Sciatic nerve (tissue), 2 donors: Measurements from ENCODE around the gene CD99L2. TPM values are rescaled to one million over a fixed set of nuclear protein-coding genes. Genes with fewer than 3 reads are reported as not detected.
A peak's percentile ranks its signal among the peaks of the same experiment; 100 is the strongest.

Source experiments
- ATAC-seq: fragments of 200-7000 bp; cut with Tn5 transposase; one replicate; pipeline ENCODE4 v1.9.1; 2020; ENCODE audit warnings: mild to moderate bottlenecking, moderate library complexity
- DNase-seq: peaks from one replicate; pipeline ENCODE4 v3.0.0-alpha.2; 2020; ENCODE audit warnings: low spot score
- intact Hi-C: fragments of 100-400 bp; cut with DNase I; formaldehyde crosslinking; loops from one replicate; pipeline ENCODE4 v1.14.2; 2022
- total RNA-seq: library from RNA; stranded (reverse); fragmentation: NEBNext Ultra II Directional; extraction: Animal tissue kit (Norgen Biotek cat#: 25700); gene quantifications from one replicate; pipeline ENCODE4 v1.2.1, GENCODE V29; 2021
- donor health status: DM: no; HTN: no; CAD: no.
- donor health status: DM: no; HTN: no; CAD: no.

CD99L2 gene, protein sequence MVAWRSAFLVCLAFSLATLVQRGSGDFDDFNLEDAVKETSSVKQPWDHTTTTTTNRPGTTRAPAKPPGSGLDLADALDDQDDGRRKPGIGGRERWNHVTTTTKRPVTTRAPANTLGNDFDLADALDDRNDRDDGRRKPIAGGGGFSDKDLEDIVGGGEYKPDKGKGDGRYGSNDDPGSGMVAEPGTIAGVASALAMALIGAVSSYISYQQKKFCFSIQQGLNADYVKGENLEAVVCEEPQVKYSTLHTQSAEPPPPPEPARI
- total RNA-seq, result 108 TPM

DNA sequence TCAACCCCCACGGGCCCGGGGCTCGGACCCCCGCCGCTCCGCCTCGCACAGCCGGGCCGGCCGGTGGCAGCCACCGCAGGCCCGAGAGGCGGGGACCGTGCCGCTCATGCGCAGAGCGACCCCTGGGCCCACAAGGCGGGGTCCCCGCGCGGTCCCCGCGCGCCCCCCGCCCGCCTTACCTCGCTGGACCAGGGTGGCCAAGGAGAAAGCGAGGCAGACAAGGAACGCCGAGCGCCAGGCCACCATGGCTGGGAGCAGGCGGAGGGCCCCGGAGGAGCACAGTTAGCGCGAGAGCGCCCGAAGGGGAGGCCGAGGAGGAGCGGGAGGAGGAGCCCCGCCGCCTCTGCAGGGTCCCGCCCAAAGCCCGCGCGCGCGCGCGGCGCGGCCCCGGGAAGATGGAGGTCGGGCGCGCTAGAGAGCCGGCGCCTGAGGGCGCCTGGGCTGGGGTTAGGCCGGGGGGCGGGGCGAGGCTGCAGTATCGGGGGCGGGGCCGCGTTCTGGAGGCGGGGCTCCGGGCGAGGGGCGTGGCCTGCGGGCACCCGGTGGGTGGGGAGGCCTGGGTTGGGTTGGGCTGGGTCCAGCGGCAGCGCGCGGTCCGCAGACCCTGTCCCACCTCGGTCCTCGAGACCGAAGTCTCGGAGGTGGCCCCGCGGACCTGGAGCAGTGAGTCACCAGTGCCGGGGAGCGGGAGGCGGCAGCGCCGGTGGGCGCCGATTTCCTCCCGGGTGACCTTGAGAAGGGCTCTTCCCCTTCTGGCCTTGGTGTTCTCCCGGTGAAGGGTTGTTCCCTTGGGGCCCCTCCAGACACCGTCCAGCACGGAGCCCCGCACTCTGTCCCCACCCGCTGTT lies at the start of gene CD99L2:
TSS of gene CD99L2 (minus strand) at position 326 of the 848 bp plus-strand sequence. CDS start at position 246, 80 bp downstream.
- peak; percentile 91 for DNase-seq
- intact Hi-C loops, result no loop called here

DNA sequence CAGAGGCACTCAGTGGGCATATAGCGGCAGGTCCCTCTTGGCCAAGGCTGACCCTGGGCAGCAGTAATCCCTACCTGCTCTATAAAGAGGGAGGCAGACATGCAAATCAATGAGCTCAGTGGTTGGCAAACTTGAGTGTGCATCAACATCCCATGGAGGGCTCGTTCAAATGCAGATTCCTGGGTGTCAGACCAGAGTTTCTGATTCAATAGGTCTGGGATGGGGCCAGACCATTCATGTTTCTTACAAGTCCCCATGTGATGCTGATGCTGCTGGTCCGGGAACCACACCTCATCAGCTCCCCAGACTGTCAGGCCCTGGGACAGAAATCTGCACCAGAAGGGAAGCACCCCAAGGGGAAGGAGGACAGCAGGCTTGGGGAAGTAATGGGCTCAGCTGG lies 45.8 kb upstream of the CD99L2 start:
- intact Hi-C loops, result no loop called here
- DNase-seq (no peak), ATAC-seq (no peak)

More for the DNA sequence above, at the start of gene CD99L2:
- ATAC-seq, result peak; percentile 98

DNA sequence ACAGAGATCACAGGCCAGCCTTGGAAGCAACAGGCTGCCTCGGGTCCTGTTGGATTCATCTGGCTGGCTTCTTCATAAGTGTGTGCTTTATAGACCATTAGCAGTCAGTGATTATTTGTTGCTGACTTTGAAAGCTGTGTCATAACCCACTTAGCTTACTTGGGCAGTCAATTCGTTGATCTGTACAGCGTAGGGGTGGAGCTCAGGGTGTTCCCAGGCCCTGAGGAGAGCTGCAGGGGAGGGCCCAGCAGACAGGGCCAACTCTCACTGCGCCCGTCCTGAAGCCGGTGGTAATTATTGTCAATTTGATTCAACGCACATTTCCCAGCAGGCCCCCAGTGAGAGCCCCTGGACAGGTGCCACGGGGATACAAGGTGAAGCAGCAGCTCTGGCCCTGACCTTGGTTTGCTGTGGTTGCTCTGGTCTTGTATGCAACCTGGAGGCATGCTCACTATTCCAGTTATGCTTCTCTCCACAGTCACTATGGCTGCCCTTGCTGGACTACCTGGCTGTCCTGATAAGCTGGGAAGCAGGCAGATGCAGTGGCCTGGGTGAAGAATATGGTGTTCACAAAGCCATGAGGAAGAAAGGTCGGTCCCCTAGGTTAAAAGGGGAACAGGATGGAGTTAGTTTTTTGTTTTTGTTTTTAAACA lies 44.6 kb upstream of the CD99L2 start:
- intact Hi-C loops, result no loop called here
- DNase-seq, result no peak
- ATAC-seq, result no peak

DNA sequence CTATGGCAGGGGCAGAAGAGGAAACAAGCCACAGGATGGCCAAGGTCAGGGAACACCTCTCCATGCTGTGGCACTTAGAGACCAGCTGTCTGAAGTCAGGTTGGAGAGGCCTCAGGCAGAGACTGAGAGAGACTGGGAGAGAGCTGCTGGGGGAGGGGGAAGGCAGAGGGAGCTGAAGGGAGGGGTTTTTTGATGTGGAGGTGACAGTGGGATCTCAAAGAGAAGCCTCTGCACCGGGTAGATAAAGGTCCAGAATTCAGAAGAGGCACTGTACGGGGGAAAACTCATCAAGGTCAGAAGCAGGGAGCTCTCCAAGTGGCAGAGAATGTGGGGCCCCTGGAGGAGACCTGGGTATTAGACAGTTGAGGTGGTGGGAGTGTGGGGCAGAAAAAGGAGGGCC lies 43.1 kb upstream of the CD99L2 start:
- DNase-seq, result no peak
- no peak for ATAC-seq
- intact Hi-C loops, result no loop called here

GRCh38 chrX:150940844-150941495 lies 42.5 kb upstream of the CD99L2 start:
- DNase-seq (no peak), ATAC-seq (no peak)
- intact Hi-C loops, result no loop called here

GRCh38 chrX:150936556-150936955 lies 38.1 kb upstream of the CD99L2 start:
- ATAC-seq, result no peak
- DNase-seq, result no peak
- intact Hi-C loops, result no loop called here

GRCh38 chrX:150935467-150935866 lies 37.0 kb upstream of the CD99L2 start:
- no peak for DNase-seq
- intact Hi-C loops, result no loop called here
- ATAC-seq, result no peak

- ATAC-seq (no peak), DNase-seq (no peak)
- intact Hi-C loops, result no loop called here
These were observed 36.0 kb upstream of the CD99L2 start for GRCh38 chrX:150934453-150934852.

DNA sequence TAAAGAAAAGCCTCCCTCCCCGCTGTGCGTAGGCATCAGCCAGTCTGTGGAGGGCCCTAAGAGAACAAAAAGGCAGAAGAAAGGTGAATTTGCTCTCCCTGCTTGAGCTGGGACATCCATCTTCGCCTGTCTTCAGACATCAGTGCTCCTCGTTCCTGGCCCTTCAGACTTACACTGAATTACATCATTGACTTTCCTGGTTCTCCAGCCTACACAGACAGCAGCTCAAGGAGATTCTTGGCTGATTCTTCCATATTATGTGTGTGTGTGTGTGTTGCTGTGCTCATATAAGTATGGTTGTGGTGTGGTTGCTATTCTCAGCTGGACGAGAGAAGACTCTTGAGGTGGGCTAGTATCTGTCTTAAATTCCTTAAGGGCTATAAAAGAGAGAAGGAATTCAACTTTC lies 35.5 kb upstream of the CD99L2 start:
- intact Hi-C loops, result no loop called here
- DNase-seq (no peak), ATAC-seq (no peak)

- ATAC-seq (no peak), DNase-seq (no peak)
- intact Hi-C loops, result no loop called here
These were observed 30.6 kb upstream of the CD99L2 start for GRCh38 chrX:150929058-150929457.

GRCh38 chrX:150926791-150927190 lies 28.3 kb upstream of the CD99L2 start:
- no peak for DNase-seq
- intact Hi-C loops, result no loop called here
- ATAC-seq, result no peak

DNA sequence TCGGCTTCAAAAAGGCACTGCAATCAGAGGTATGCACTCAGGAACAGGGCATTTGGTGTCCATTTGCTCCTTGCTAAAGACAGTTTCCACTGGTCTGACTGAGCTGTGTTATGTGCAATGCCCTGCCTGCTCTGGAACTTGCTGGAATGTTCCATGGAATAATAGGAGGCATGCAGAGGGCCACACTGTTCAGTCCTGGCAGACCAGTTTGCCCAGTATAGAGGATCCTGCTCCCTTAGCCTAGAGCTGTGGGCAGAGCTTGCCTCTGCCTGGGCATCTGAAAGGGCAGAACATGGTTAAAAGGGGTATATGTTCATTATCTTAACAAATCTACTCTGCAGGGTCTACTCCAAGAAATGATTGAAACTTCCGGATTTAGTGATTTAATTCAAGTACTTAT lies 27.8 kb upstream of the CD99L2 start:
- intact Hi-C loops, result no loop called here
- DNase-seq, result no peak
- ATAC-seq, result no peak

DNA sequence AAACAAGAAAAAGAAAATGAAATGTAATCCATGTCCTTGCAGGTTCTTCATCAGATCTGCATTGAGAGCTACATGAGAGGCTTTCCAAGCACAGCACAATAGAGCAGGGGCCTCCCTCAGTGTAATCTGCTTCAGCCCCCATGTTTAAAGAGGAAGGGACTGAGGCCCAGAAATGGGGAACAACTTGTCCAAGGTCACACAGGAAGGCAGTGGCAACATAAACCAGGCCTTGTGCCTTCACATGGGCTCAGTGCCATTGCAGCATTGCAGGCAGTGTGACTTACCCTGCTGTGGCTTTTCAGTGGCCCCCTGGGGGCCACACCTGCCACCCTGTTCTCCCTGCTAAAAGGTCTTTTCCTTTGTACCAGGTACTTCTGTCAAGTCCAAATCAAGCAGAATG lies 20.9 kb upstream of the CD99L2 start:
- intact Hi-C loops, result no loop called here
- ATAC-seq, result no peak
- DNase-seq, result no peak

DNA sequence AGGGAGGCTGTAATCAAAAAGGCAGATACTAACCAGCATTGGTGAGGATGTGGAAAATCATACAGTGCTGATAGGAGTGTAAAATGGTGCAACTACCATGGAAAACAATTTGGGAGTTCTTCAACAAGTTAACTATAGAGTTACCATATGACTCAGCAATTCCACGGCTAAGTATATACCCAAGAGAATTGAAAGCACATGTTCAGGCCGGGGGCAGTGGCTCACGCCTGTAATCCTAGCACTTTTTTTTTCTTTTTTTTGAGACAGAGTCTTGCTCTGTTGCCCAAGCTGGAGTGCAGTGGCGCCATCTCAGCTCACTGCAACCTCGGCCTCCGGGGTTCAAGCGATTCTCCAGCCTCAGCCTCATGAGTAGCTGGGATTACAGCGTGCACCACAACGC lies 15.0 kb upstream of the CD99L2 start:
- ATAC-seq (no peak), DNase-seq (no peak)
- intact Hi-C loops, result no loop called here

GRCh38 chrX:150907474-150907873 lies 9.0 kb upstream of the CD99L2 start:
- DNase-seq (no peak), ATAC-seq (no peak)
- intact Hi-C loops, result no loop called here

- ATAC-seq (no peak), DNase-seq (no peak)
- intact Hi-C loops, result no loop called here
These were observed 8.2 kb upstream of the CD99L2 start for GRCh38 chrX:150906694-150907093.

GRCh38 chrX:150905293-150905692 lies 6.8 kb upstream of the CD99L2 start:
- ATAC-seq, result no peak
- no peak for DNase-seq
- intact Hi-C loops, result no loop called here

DNA sequence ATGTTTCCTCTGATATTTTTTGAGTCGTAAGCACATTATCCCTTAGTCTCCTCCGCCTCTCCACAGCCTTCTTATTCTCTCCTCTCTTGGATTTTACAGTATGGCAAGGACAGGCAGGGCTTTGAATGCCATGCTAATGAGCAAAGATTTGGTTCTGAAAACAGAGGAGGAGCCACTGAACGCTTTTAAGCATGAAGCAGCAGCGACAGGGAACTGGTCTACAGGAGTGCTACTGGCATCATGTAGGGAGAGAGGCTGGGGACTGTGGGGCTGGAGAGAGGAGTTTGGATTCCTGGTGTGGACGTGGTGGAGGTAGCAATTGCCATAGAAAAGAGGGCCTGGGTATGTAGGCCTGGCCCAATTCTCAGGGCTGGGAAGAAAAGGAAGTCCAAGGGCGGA lies 4.6 kb upstream of the CD99L2 start:
- intact Hi-C loops, result no loop called here
- DNase-seq, result no peak
- no peak for ATAC-seq

DNA sequence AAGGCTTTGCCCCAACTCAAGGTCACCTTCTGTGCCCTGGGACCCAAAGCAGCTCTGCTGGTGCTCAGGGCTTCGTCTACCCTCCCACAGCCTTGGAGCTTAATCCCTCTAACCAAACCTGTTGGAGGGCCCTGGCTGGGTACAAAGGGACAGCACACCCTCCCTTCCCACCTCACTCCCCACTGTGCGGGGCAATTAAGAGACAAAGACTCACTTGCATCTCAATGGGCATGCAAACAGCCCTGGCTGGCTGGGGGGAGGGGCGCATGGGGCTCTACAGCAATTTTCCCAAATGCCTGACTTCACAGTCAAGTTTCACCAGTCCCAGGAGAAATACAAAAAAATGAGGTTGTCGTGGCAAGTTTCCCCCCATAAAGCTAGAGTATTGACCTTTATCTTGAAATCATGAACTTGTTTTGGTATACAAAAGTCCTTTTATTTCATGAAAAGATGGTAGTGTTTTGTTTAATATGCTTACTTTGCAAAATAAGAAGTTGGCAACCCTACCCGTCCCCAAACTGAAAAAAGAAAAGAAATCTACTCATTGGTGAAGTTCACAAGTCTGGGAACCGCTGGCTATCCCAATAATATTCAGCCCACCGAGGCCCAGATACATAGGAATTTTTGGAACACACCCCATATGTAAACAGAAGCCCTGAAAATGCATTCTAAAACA lies 4.1 kb upstream of the CD99L2 start:
- intact Hi-C loops, result no loop called here
- ATAC-seq (no peak), DNase-seq (no peak)
